HCT116 (cell line): ENCODE measurements around the gene PTMS. TPM values are rescaled to one million over a fixed set of nuclear protein-coding genes. Genes with fewer than 3 reads are reported as not detected.

Experiments
- ATAC-seq: fragments of 200-7000 bp; cut with Tn5 transposase; 2 replicates; pipeline ENCODE4 v1.9.1; 2020; ENCODE audit warnings: mild to moderate bottlenecking, moderate library complexity
- BruUV-seq: library from RNA; stranded (reverse); fragments of 400-500 nt; replicated peaks from 2 replicates; lab custom pipeline; 2021; lab: Mats Ljungman, UMichigan
- CTCF ChIA-PET: fragments of 300-600 bp; sonication (Branson Sonifier 250); formaldehyde crosslinking; loops from one replicate; lab custom pipeline; 2021; ENCODE audit warnings: antibody characterized with exemption; lab: Charles Lee
- POLR2A ChIA-PET: fragments of 300-600, 350-600 bp; sonication (Branson Sonifier 250); formaldehyde crosslinking; loops from one replicate; lab custom pipeline; 2021; ENCODE audit warnings: antibody characterized with exemption; lab: Charles Lee
- RAD21 ChIA-PET, 2 experiments: fragments of 300-600 bp; sonication (Branson Sonifier 250); formaldehyde crosslinking; loops; one replicate each; lab custom pipeline; 2023; ENCODE audit warnings: low total read pairs in 2 of 2; ENCODE audit not compliant: uncharacterized antibody in 2 of 2, unreplicated experiment in 2 of 2, low non-redundant PET in 1 of 2; lab: Charles Lee
- DNase-seq: peaks from one replicate; pipeline ENCODE4 v3.0.0-alpha.2; 2010; ENCODE audit warnings: low read depth, low spot score
- H2AFZ ChIP-seq: fragments of 200-600 bp; shearing (Covaris generic), sonication (generic); 2 replicates; pipeline ENCODE4 v1.6.1; 2017; ENCODE audit warnings: low read depth, mixed run types, mixed read lengths, antibody characterized with exemption, low read length; ENCODE audit not compliant: poor library complexity, severe bottlenecking
- H3K27ac ChIP-seq: 2 replicates; pipeline ENCODE4 v1.5.1; 2012; ENCODE audit warnings: low read depth, low read length
- H3K27me3 ChIP-seq: fragments of 200-600 bp; sonication (generic); 2 replicates; pipeline ENCODE4 v1.6.1; 2016; ENCODE audit warnings: mixed run types, low read length, mixed read lengths; ENCODE audit not compliant: insufficient read depth
- H3K36me3 ChIP-seq, 2 experiments: fragments of 200-500 bp in 1 of 2; fragments of 200-600 bp in 1 of 2; sonication (Bioruptor generic) in 1 of 2; sonication (generic) in 1 of 2; 2 replicates each; pipeline versions ENCODE4 v1.5.1 to v1.6.1; 2014 to 2016; ENCODE audit warnings: low read length in 2 of 2, inconsistent platforms in 1 of 2, mixed read lengths in 1 of 2, mixed run types in 1 of 2; ENCODE audit not compliant: insufficient read depth in 2 of 2, control insufficient read depth in 1 of 2
- H3K4me1 ChIP-seq, 2 experiments: fragments of 200-600 bp in 1 of 2; sonication (generic) in 1 of 2; 2 replicates each; pipeline versions ENCODE4 v1.5.1 to v1.6.1; 2012 to 2017; ENCODE audit warnings: low read length in 2 of 2, inconsistent platforms in 1 of 2, mild to moderate bottlenecking in 1 of 2, mixed read lengths in 1 of 2, mixed run types in 1 of 2, moderate library complexity in 1 of 2; ENCODE audit not compliant: insufficient read depth in 2 of 2, control insufficient read depth in 1 of 2
- H3K4me2 ChIP-seq: fragments of 200-600 bp; sonication (generic); 2 replicates; pipeline ENCODE4 v1.6.1; 2017; ENCODE audit warnings: mixed run types, low read length, mixed read lengths
- H3K4me3 ChIP-seq, 2 experiments: fragments of 200-600 bp in 1 of 2; sonication (generic) in 1 of 2; replicated peaks in 1 of 2; 2 replicates each; pipeline ENCODE4 v1.5.1; 2011 to 2016; ENCODE audit warnings: low read length in 2 of 2, control low read depth in 1 of 2, low read depth in 1 of 2, mild to moderate bottlenecking in 1 of 2, mixed read lengths in 1 of 2, mixed run types in 1 of 2
- H3K79me2 ChIP-seq: fragments of 200-600 bp; sonication (generic); 2 replicates; pipeline ENCODE4 v1.6.1; 2017; ENCODE audit warnings: mild to moderate bottlenecking, mixed run types, low read length, moderate library complexity, mixed read lengths; ENCODE audit not compliant: insufficient read depth
- H3K9ac ChIP-seq: fragments of 200-600 bp; sonication (generic); 2 replicates; pipeline ENCODE4 v1.6.1; 2016; ENCODE audit warnings: low read length, mixed read lengths
- H3K9me2 ChIP-seq: fragments of 200-600 bp; sonication (generic), shearing (Covaris generic); 2 replicates; pipeline ENCODE4 v1.6.1; 2017; ENCODE audit warnings: mixed run types, mild to moderate bottlenecking, moderate library complexity; ENCODE audit not compliant: insufficient read depth
- H3K9me3 ChIP-seq, 2 experiments: fragments of 200-500 bp in 1 of 2; fragments of 200-600 bp in 1 of 2; sonication (Bioruptor generic) in 1 of 2; sonication (generic) in 1 of 2; 2 replicates each; pipeline ENCODE4 v1.6.1; 2014 to 2017; ENCODE audit warnings: low read length in 2 of 2, mixed read lengths in 2 of 2, inconsistent platforms in 1 of 2, low read depth in 1 of 2, mild to moderate bottlenecking in 1 of 2, mixed run types in 1 of 2, moderate library complexity in 1 of 2; ENCODE audit not compliant: control insufficient read depth in 1 of 2, insufficient read depth in 1 of 2
- H4K20me1 ChIP-seq: fragments of 200-600 bp; sonication (generic), shearing (Covaris generic); 2 replicates; pipeline ENCODE4 v1.6.1; 2017; ENCODE audit warnings: mixed run types, mild to moderate bottlenecking, moderate library complexity; ENCODE audit not compliant: insufficient read depth
- ATF3 ChIP-seq: IDR thresholded peaks from 2 replicates; pipeline ENCODE4 v1.6.1; 2012
- CEBPB ChIP-seq: IDR thresholded peaks from 2 replicates; pipeline ENCODE4 v1.6.1; 2012; ENCODE audit warnings: low read depth
- ELF1 ChIP-seq: IDR thresholded peaks from 2 replicates; pipeline ENCODE4 v1.6.1; 2012; ENCODE audit warnings: low read depth, borderline replicate concordance
- EZH2phosphoT487 ChIP-seq: fragments of 200-600 bp; IDR thresholded peaks from 2 replicates; pipeline ENCODE4 v1.6.1; 2018; ENCODE audit warnings: antibody characterized with exemption, borderline replicate concordance
- FOSL1 ChIP-seq: IDR thresholded peaks from 2 replicates; pipeline ENCODE4 v1.6.1; 2012; ENCODE audit warnings: low read depth
- JUND ChIP-seq: IDR thresholded peaks from 2 replicates; pipeline ENCODE4 v1.6.1; 2012
- POLR2AphosphoS5 ChIP-seq: IDR thresholded peaks from 2 replicates; pipeline ENCODE4 v1.6.1; 2011; ENCODE audit warnings: mild to moderate bottlenecking, low read depth, low read length, moderate library complexity
- RAD21 ChIP-seq: IDR thresholded peaks from 2 replicates; pipeline ENCODE4 v1.6.1; 2012; ENCODE audit warnings: low read depth, mild to moderate bottlenecking
- SIN3A ChIP-seq: IDR thresholded peaks from 2 replicates; pipeline ENCODE4 v1.6.1; 2012; ENCODE audit warnings: low read depth
- SP1 ChIP-seq: IDR thresholded peaks from 2 replicates; pipeline ENCODE4 v1.6.1; 2012; ENCODE audit warnings: low read depth
- SRF ChIP-seq: IDR thresholded peaks from 2 replicates; pipeline ENCODE4 v1.6.1; 2012; ENCODE audit warnings: low read depth
- YY1 ChIP-seq: IDR thresholded peaks from 2 replicates; pipeline ENCODE4 v1.6.1; 2011; ENCODE audit warnings: low read length, low read depth, moderate library complexity, mild to moderate bottlenecking; ENCODE audit not compliant: insufficient replicate concordance; ENCODE audit errors: extremely low read depth
- intact Hi-C: fragments of 100-400 bp; cut with micrococcal nuclease; formaldehyde crosslinking; loops from 2 replicates; pipeline ENCODE4 v1.10.0; 2022
- total RNA-seq: library from RNA; stranded (reverse); gene quantifications from one replicate; pipeline ENCODE4 v1.2.1, GENCODE V29; 2021; ENCODE audit not compliant: unreplicated experiment
- TF ChIP-seq, protein P1 (sequence below): IDR thresholded peaks from 2 replicates; pipeline ENCODE4 v1.6.1; 2012; ENCODE audit warnings: low read depth

PTMS gene
- total RNA-seq, 1 experiment from 2014 or later = 494 TPM

DNA sequence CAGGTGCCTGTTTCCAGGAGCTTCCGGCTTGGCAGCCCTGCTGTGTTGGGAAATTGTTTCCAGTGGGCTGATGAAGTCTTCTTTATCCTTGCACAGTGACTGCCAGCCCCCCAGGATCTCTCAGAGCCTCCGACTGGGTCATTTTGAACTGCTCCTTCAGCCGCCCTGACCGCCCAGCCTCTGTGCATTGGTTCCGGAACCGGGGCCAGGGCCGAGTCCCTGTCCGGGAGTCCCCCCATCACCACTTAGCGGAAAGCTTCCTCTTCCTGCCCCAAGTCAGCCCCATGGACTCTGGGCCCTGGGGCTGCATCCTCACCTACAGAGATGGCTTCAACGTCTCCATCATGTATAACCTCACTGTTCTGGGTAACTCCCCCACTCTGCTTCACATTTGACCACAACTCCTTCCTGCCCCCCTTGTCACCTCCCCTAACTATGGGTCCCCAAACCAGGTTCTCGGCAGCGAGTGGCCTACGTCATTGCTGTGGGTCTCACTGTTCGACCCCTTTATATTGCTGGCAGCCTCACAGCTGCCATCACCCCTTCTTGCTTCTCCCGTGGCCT is 8.4 kb downstream of the PTMS start:
- ChIA-PET CTCF (interaction anchor here (0.9 kb wide), 1 partner anchor 9 kb away, joined by 3 read pairs; the partner anchor contains the start of gene PTMS), POLR2A (interaction anchor here (1.8 kb wide), 1 partner anchor 9 kb away, joined by 7 read pairs; the partner anchor contains the start of gene PTMS), RAD21 (no interaction called here)
- DNase-seq (no peak), ATAC-seq (no peak)
- no peak overlapping the region for H3K4me2 ChIP-seq
- no peak overlapping the region for H3K9ac ChIP-seq
- H3K36me3 ChIP-seq = peaks cover 9 to 10% of the 10 kb centered on the region in 2 experiments; a peak in 3 of 4 replicates
- no peak overlapping the region for H2AFZ ChIP-seq
- no peak overlapping the region for H3K4me3 ChIP-seq
- no peak overlapping the region for H3K27ac ChIP-seq
- peaks cover 11 to 30% of the 10 kb centered on the region in 2 experiments; a peak in 3 of 4 replicates for H3K4me1 ChIP-seq
- BruUV-seq = no TSS peak
- peaks cover under 1% of the 10 kb centered on the region; the same call in 1 of the 2 replicates for H3K79me2 ChIP-seq
- H3K9me3 ChIP-seq = no peaks in the 10 kb centered on the region
- no peaks in the 10 kb centered on the region for H3K9me2 ChIP-seq
- intact Hi-C loops = no loop called here
- no peak for TF ChIP-seq JUND
- no peak for TF ChIP-seq YY1
- no peak for TF ChIP-seq FOSL1
- no peaks in the 10 kb centered on the region for H3K27me3 ChIP-seq
- no peaks in the 10 kb centered on the region for H4K20me1 ChIP-seq

- no peak for ATAC-seq
- TF ChIP-seq CEBPB (no peak), RAD21 (no peak), YY1 (no peak), SP1 (no peak), EZH2phosphoT487 (no peak), ELF1 (no peak), POLR2AphosphoS5 (no peak), FOSL1 (no peak), SIN3A (no peak), ATF3 (no peak), SRF (no peak)
- TF ChIP-seq, protein P1, sequence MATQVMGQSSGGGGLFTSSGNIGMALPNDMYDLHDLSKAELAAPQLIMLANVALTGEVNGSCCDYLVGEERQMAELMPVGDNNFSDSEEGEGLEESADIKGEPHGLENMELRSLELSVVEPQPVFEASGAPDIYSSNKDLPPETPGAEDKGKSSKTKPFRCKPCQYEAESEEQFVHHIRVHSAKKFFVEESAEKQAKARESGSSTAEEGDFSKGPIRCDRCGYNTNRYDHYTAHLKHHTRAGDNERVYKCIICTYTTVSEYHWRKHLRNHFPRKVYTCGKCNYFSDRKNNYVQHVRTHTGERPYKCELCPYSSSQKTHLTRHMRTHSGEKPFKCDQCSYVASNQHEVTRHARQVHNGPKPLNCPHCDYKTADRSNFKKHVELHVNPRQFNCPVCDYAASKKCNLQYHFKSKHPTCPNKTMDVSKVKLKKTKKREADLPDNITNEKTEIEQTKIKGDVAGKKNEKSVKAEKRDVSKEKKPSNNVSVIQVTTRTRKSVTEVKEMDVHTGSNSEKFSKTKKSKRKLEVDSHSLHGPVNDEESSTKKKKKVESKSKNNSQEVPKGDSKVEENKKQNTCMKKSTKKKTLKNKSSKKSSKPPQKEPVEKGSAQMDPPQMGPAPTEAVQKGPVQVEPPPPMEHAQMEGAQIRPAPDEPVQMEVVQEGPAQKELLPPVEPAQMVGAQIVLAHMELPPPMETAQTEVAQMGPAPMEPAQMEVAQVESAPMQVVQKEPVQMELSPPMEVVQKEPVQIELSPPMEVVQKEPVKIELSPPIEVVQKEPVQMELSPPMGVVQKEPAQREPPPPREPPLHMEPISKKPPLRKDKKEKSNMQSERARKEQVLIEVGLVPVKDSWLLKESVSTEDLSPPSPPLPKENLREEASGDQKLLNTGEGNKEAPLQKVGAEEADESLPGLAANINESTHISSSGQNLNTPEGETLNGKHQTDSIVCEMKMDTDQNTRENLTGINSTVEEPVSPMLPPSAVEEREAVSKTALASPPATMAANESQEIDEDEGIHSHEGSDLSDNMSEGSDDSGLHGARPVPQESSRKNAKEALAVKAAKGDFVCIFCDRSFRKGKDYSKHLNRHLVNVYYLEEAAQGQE = no peak
These were observed 9.3 kb downstream of the PTMS start for GRCh38 chr12:6775185-6776174.

More at GRCh38 chr12:6775185-6776174, 9.3 kb downstream of the PTMS start:
- no TSS peak for BruUV-seq
- Histone ChIP-seq H3K4me2 (no peak overlapping the region), H3K4me3 (no peak overlapping the region), H3K9me3 (no peaks in the 10 kb centered on the region), H3K79me2 (no peaks in the 10 kb centered on the region), H3K27me3 (no peaks in the 10 kb centered on the region), H2AFZ (no peak overlapping the region), H3K9ac (no peak overlapping the region), H3K36me3 (peaks cover 6 to 8% of the 10 kb centered on the region in 2 experiments; a peak in 3 of 4 replicates), H3K27ac (no peak overlapping the region), H4K20me1 (no peaks in the 10 kb centered on the region), H3K9me2 (no peaks in the 10 kb centered on the region), H3K4me1 (peaks cover 11 to 29% of the 10 kb centered on the region in 2 experiments; a peak in 3 of 4 replicates)
- ChIA-PET RAD21 (no interaction called here), CTCF (interaction anchor here (0.9 kb wide), 1 partner anchor 10 kb away, joined by 3 read pairs; the partner anchor contains the start of gene PTMS), POLR2A (interaction anchor here (1.8 kb wide), 1 partner anchor 10 kb away, joined by 7 read pairs; the partner anchor contains the start of gene PTMS)
- intact Hi-C loops = no loop called here
- DNase-seq = no peak
